GOT3 (cell line): Measurements from ENCODE around the gene SEMA3B.

Source experiments
- DNase-seq: peaks from one replicate; lab custom pipeline; 2025; ENCODE audit warnings: mixed read lengths; lab: John Stamatoyannopoulos, UW

Gene SEMA3B

GRCh38 chr3:50317300-50317699, 48.4 kb downstream of the SEMA3B start:
- DNase-seq = no peak

DNA sequence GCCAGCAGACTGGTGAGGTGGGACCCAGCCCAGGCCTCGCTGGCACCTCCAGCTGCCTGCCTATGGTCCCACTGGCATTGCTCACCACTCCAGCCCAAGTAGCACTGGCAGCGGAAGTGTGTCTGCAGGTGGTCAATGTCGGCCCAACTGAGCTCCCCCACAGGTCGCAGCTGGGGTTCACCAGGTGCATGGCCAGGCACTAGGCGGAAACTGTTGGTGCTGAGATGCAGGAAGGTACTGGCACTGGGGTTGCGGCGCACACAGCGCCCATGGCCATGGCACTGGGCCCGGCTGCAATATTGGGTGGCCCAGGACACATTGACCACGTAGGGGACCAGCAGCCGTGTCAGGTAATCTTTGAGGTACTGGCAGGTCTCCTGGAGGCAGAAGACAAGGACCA, 49.2 kb downstream of the SEMA3B start:
- no peak for DNase-seq

DNA sequence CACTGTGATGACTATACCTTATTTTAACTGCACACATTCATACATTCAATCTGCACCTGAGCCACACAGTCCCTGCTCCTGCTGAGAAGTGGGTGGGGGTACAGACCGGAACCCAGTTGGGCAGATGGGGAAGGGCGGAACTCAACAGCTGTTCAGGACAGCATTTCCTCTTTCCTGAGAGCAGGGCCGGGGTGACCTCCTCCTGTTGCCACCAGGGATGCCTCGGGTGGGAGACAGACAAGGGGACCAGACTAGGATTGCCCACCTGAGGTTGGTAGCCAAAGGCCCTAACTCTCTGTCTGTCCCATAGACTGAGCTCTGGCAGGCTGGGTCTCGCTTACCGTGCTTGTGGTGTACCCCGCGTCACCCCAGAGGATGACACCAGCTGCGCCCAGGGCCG, 49.7 kb downstream of the SEMA3B start:
- no peak for DNase-seq

DNA sequence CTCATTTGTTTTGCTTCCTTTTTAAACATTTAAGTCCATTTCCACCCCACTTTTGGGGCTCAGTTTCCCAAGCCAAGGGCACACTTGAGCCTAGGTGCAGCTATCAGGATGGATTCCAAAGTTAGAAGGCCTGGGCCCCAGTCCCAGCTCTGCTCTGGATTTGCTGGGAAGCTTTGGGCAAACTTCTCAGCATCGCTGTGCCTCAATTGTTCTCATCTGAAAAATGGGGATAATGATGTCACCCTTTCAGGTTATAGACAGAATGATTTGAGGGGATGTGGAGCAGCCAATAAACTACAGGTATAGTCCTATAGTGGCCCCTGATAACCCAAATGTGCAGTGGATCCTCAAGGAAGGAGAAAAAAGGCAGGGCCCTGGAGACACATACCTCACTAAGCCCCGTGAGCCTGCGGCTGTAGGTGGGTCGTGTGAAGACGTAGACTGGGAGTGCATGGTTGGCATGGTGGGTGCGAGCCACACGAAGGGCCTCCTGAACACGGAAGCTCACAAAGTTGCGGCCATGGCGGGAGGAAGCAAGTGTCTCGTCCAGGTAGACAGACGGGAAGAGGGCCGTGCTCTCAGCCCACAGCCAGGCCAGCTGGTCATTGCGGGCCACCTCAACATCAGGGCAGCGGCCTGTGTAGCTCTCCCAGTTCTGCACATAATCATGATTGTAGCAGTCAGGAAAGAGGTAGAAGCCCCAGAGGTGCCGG, 50.4 kb downstream of the SEMA3B start:
- DNase-seq = no peak

- no peak for DNase-seq
Observed at GRCh38 chr3:50319894-50320625, 51.1 kb downstream of the SEMA3B start.

DNA sequence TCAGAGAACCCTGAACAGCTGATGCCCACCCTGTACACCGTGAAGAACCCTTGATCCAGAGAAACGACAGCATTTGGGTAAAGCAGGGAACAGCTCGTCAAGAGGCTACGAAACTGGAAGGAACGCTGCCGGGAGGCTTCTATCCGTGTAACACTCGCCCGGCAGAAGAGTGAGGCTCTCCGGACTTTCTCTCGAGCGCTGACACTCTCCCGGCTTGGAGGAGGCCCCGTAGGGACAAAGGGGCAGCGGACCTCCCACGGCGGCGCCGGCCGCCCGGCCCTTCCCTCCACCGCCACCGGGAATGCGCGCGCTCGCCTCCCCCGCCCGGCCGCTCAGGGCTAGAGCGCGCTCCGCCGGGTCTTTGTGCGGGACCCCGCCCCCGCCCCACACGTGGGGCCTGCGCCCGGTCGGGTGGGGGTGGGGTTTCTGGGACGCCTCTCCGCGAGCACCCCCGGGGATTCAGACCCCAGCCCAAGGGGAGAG, 51.9 kb downstream of the SEMA3B start:
- DNase-seq = peak; percentile 73

DNA sequence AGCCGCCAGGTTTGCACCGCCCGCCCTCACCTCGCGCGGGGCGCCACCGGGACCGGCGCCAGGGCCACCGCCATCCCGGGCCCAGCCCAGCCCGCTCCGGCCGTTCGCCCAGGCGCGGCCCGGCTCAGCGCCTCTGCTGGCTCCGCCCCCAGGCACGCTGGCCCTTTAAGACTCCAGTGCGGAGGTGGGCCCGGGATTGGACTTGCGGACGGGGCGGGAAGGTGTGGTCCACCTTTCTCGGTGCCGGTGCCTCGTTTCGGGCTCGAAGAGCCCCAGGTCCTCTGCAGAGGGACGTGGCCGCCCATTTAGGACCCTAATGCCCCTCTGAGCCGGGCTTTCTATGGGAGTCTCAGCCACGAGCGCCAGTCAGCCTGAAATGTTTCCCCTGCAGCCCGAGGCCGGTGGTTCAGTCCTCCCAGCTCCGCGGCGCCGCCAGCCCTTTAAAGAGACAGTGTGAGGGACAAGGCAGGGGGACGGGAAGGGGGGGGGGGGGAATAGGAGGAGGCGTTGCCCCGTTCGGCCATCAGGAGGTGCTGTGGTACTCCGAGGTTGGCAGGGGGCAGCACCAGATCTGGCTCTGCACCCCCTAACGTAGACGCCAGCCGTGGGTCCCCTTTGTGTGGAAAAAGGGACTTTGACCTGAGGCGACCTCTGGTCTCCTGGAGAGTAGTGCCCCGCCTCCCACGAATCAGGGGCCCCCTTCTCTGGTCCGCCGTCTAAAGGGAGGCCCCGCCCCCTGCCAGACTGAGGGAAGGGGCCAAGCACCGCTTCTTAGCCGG, 52.6 kb downstream of the SEMA3B start:
- peak; percentile 73 for DNase-seq

- no peak for DNase-seq
Observed at GRCh38 chr3:50322115-50322385, 53.1 kb downstream of the SEMA3B start.

GRCh38 chr3:50322386-50323091, 53.6 kb downstream of the SEMA3B start, which contains the start of gene HYAL2:
HYAL2 (minus strand) TSS chr3:50322745; CDS start chr3:50320489, 2,256 bp downstream.
- DNase-seq = no peak

DNA sequence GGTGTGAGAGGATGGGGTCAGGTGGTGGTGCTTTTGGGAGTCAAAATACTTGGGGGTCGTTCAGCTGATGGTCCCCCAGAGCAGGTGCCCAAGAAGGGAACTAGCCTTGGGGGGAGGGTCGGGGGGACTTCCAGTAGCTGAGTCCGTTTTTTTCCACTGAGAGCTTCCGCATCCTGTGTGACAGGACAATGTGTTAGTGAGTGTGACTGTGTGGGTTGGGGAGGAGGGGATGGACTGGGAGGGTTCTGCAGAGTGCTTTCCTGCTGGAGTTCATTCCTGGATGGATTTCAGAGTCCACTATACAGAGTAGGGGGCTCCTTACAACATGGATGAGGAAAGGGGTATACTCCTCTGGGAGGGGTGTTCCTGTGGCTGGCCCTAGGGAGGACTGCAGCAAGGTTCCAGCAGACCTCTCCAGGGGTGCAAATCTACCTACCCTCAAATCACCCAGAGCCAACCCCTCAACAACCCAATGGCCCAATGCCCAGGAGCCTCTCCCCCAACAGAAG, 54.2 kb downstream of the SEMA3B start:
- no peak for DNase-seq

- no peak for DNase-seq
Observed at GRCh38 chr3:50323614-50324199, 54.8 kb downstream of the SEMA3B start.

GRCh38 chr3:50324351-50325112, 55.6 kb downstream of the SEMA3B start:
- no peak for DNase-seq

- DNase-seq = no peak
Observed at GRCh38 chr3:50325113-50325480, 56.1 kb downstream of the SEMA3B start.

GRCh38 chr3:50325497-50326181, 56.7 kb downstream of the SEMA3B start:
- no peak for DNase-seq

DNA sequence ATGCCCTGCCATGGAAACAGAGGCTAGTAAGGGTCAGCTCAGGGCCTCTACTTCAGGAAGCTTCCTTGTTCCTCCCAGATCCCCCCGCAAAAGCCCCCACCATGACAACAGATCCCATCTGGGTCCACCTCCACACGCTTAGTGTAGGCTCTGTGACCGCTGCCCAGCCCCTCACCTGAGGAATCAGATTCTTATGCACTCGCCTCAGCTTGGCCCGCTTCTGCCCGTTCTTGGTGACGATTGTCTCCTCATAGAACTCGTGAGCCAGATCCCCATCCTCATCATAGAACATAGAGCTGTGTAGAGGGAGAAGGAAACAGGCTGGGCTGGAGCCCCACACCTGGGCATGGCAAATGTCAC, 57.2 kb downstream of the SEMA3B start:
- no peak for DNase-seq

- no peak for DNase-seq
Observed at GRCh38 chr3:50327129-50327528, 58.2 kb downstream of the SEMA3B start.
